GM23338 (cell line): ENCODE measurements around the gene PCDHGB3. TPM values are rescaled to one million over a fixed set of nuclear protein-coding genes. Genes with fewer than 3 reads are reported as not detected.

ENCODE experiments used
- ATAC-seq: fragments of 200-7000 bp; cut with Tn5 transposase; 3 replicates; pipeline ENCODE4 v1.9.1; 2020
- DNase-seq: peaks from one replicate; pipeline ENCODE4 v3.0.0-alpha.2; 2015; ENCODE audit warnings: low spot score
- H2AFZ ChIP-seq: fragments of 200-600 bp; sonication (generic); 2 replicates; pipeline ENCODE4 v1.8.0; 2016; ENCODE audit warnings: antibody characterized with exemption, mild to moderate bottlenecking, moderate library complexity
- H3F3A ChIP-seq: fragments of 200-600 bp; sonication (generic); replicated peaks from 2 replicates; pipeline ENCODE4 v1.8.0; 2017; ENCODE audit warnings: antibody characterized with exemption, mixed run types, low read depth
- H3K27ac ChIP-seq: fragments of 200-600 bp; sonication (generic); 2 replicates; pipeline ENCODE4 v1.6.1; 2016; ENCODE audit warnings: low read depth
- H3K27me3 ChIP-seq: fragments of 200-600 bp; sonication (generic); 2 replicates; pipeline ENCODE4 v1.8.0; 2016; ENCODE audit warnings: mild to moderate bottlenecking, mixed run types, moderate library complexity; ENCODE audit not compliant: insufficient read depth
- H3K36me3 ChIP-seq: fragments of 200-600 bp; sonication (generic); 2 replicates; pipeline ENCODE4 v1.8.0; 2016; ENCODE audit warnings: mild to moderate bottlenecking; ENCODE audit not compliant: insufficient read depth
- H3K4me1 ChIP-seq: fragments of 200-600 bp; sonication (generic); 2 replicates; pipeline ENCODE4 v1.8.0; 2016; ENCODE audit warnings: mild to moderate bottlenecking, moderate library complexity; ENCODE audit not compliant: insufficient read depth
- H3K4me2 ChIP-seq: fragments of 200-600 bp; sonication (generic); 2 replicates; pipeline ENCODE4 v1.7.1; 2017; ENCODE audit warnings: mixed run types
- H3K4me3 ChIP-seq: fragments of 200-600 bp; sonication (generic); 2 replicates; pipeline ENCODE4 v1.6.1; 2016; ENCODE audit warnings: mixed run types
- H3K79me2 ChIP-seq: fragments of 200-600 bp; sonication (generic); replicated peaks from 2 replicates; pipeline ENCODE4 v1.8.0; 2017; ENCODE audit warnings: mild to moderate bottlenecking; ENCODE audit not compliant: insufficient read depth
- H3K9me2 ChIP-seq: fragments of 200-600 bp; sonication (generic); 2 replicates; pipeline ENCODE4 v1.8.0; 2017; ENCODE audit not compliant: insufficient read depth
- H4K20me1 ChIP-seq: fragments of 200-600 bp; sonication (generic); replicated peaks from 2 replicates; pipeline ENCODE4 v1.8.0; 2017; ENCODE audit warnings: mild to moderate bottlenecking; ENCODE audit not compliant: insufficient read depth
- H3K27ac Mint-ChIP-seq: 2 replicates; pipeline ENCODE4 v1.8.0; 2020; ENCODE audit warnings: inconsistent platforms, mild to moderate bottlenecking, moderate library complexity, mixed read lengths
- H3K27me3 Mint-ChIP-seq: 3 replicates; pipeline ENCODE4 v1.8.0; 2022; ENCODE audit warnings: low read depth, mild to moderate bottlenecking, moderate library complexity, mixed read lengths, inconsistent platforms; ENCODE audit not compliant: insufficient read depth, poor library complexity
- H3K36me3 Mint-ChIP-seq: 3 replicates; pipeline ENCODE4 v1.8.0; 2021; ENCODE audit warnings: low read depth, mild to moderate bottlenecking, inconsistent platforms, moderate library complexity, mixed read lengths
- H3K4me1 Mint-ChIP-seq: 3 replicates; pipeline ENCODE4 v1.8.0; 2020; ENCODE audit warnings: mild to moderate bottlenecking, inconsistent platforms, mixed read lengths
- H3K4me3 Mint-ChIP-seq: 3 replicates; pipeline ENCODE4 v1.8.0; 2021; ENCODE audit warnings: moderate library complexity, mild to moderate bottlenecking, inconsistent platforms, mixed read lengths
- H3K9me3 Mint-ChIP-seq: 3 replicates; pipeline ENCODE4 v1.8.0; 2020; ENCODE audit warnings: moderate library complexity, mild to moderate bottlenecking, inconsistent platforms, mixed read lengths
- CREB1 ChIP-seq: fragments of 250-450 bp; sonication (Bioruptor Pico); IDR thresholded peaks from 2 replicates; pipeline ENCODE4 v1.5.0; 2020; ENCODE audit warnings: low read depth, mild to moderate bottlenecking, moderate library complexity
- EZH2 ChIP-seq: fragments of 200-600 bp; sonication (generic); IDR thresholded peaks from one replicate; pipeline ENCODE4 v1.8.0; 2017; ENCODE audit warnings: antibody characterized with exemption, mild to moderate bottlenecking, low read depth; ENCODE audit not compliant: unreplicated experiment
- EZH2phosphoT487 ChIP-seq: fragments of 200-600 bp; sonication (generic); IDR thresholded peaks from one replicate; pipeline ENCODE4 v1.8.1; 2018; ENCODE audit warnings: antibody characterized with exemption; ENCODE audit not compliant: unreplicated experiment
- JUNB ChIP-seq: IDR thresholded peaks from one replicate; pipeline ENCODE4 v1.6.1; 2016; ENCODE audit warnings: antibody characterized with exemption; ENCODE audit not compliant: unreplicated experiment
- NANOG ChIP-seq: IDR thresholded peaks from 2 replicates; pipeline ENCODE4 v1.6.1; 2016; ENCODE audit warnings: antibody characterized with exemption, borderline replicate concordance
- POLR2AphosphoS5 ChIP-seq: IDR thresholded peaks from 2 replicates; pipeline ENCODE4 v1.6.1; 2016; ENCODE audit warnings: antibody characterized with exemption, low read depth
- STAT1 ChIP-seq: IDR thresholded peaks from one replicate; pipeline ENCODE4 v1.6.1; 2016; ENCODE audit warnings: antibody characterized with exemption; ENCODE audit not compliant: unreplicated experiment
- ZNF114 ChIP-seq: fragments of 250-450 bp; sonication (Bioruptor Pico); IDR thresholded peaks from 2 replicates; pipeline ENCODE4 v1.5.0; 2020; ENCODE audit warnings: mild to moderate bottlenecking, moderate library complexity
- ZNF331 ChIP-seq: fragments of 250-450 bp; sonication (Bioruptor Pico); IDR thresholded peaks from 2 replicates; pipeline ENCODE4 v1.5.0; 2020; ENCODE audit warnings: low read depth, mild to moderate bottlenecking, moderate library complexity
- polyA plus RNA-seq: library from polyadenylated mRNA; unstranded; fragments of >200 nt; fragmentation: Nextera tagmentation; extraction: Ambion mirVana; gene quantifications from 2 replicates; pipeline ENCODE4 v1.2.1, GENCODE V29; 2016
- total RNA-seq: library from RNA; depleted of rRNA; stranded (reverse); fragments of >200 nt; shearing (Covaris generic); gene quantifications from 2 replicates; pipeline ENCODE4 v1.2.3, GENCODE V29; 2014
- TF ChIP-seq, protein P1 (sequence below), 2 experiments: fragments of 200-600 bp in 1 of 2; sonication (generic) in 1 of 2; conservative IDR thresholded peaks; 2 replicates each; pipeline versions ENCODE4 v1.5.1 to v1.6.1; 2016 to 2017; ENCODE audit warnings: antibody characterized with exemption in 2 of 2, low read depth in 2 of 2, mild to moderate bottlenecking in 2 of 2, moderate library complexity in 1 of 2
- TF ChIP-seq, protein P2 (sequence below): IDR thresholded peaks from one replicate; pipeline ENCODE4 v1.6.1; 2018; ENCODE audit warnings: antibody characterized with exemption; ENCODE audit not compliant: unreplicated experiment

The PCDHGB3 gene
- total and polyA plus RNA-seq, 2 experiments from 2014 or later = 0.24 to 5.8 TPM

DNA sequence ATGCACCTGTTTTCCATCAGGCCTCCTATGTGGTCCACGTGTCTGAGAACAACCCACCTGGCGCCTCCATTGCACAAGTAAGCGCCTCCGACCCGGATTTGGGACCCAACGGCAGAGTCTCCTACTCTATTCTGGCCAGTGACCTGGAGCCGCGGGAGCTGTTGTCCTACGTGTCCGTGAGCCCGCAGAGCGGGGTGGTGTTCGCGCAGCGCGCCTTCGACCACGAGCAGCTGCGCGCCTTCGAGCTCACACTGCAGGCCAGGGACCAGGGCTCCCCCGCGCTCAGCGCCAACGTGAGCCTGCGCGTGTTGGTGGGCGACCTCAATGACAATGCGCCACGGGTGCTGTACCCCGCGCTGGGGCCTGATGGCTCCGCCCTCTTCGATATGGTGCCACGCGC lies 18.5 kb upstream of the PCDHGB3 start:
- no peak overlapping the region for H3K27ac Mint-ChIP-seq
- no peak for TF ChIP-seq NANOG
- TF ChIP-seq ZNF331 (CRISPR knock-in tag) = no peak
- no peak for TF ChIP-seq STAT1
- no peak for TF ChIP-seq EZH2
- TF ChIP-seq, protein P1, sequence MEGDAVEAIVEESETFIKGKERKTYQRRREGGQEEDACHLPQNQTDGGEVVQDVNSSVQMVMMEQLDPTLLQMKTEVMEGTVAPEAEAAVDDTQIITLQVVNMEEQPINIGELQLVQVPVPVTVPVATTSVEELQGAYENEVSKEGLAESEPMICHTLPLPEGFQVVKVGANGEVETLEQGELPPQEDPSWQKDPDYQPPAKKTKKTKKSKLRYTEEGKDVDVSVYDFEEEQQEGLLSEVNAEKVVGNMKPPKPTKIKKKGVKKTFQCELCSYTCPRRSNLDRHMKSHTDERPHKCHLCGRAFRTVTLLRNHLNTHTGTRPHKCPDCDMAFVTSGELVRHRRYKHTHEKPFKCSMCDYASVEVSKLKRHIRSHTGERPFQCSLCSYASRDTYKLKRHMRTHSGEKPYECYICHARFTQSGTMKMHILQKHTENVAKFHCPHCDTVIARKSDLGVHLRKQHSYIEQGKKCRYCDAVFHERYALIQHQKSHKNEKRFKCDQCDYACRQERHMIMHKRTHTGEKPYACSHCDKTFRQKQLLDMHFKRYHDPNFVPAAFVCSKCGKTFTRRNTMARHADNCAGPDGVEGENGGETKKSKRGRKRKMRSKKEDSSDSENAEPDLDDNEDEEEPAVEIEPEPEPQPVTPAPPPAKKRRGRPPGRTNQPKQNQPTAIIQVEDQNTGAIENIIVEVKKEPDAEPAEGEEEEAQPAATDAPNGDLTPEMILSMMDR (conservative IDR thresholded peaks at IDR 0.05; ENCODE audit: low read depth in 2 of 2) = no peak
- no peak for TF ChIP-seq POLR2AphosphoS5
- no peak for TF ChIP-seq CREB1 (CRISPR knock-in tag)
- no peak for TF ChIP-seq ZNF114 (CRISPR knock-in tag)
- TF ChIP-seq, protein P2, sequence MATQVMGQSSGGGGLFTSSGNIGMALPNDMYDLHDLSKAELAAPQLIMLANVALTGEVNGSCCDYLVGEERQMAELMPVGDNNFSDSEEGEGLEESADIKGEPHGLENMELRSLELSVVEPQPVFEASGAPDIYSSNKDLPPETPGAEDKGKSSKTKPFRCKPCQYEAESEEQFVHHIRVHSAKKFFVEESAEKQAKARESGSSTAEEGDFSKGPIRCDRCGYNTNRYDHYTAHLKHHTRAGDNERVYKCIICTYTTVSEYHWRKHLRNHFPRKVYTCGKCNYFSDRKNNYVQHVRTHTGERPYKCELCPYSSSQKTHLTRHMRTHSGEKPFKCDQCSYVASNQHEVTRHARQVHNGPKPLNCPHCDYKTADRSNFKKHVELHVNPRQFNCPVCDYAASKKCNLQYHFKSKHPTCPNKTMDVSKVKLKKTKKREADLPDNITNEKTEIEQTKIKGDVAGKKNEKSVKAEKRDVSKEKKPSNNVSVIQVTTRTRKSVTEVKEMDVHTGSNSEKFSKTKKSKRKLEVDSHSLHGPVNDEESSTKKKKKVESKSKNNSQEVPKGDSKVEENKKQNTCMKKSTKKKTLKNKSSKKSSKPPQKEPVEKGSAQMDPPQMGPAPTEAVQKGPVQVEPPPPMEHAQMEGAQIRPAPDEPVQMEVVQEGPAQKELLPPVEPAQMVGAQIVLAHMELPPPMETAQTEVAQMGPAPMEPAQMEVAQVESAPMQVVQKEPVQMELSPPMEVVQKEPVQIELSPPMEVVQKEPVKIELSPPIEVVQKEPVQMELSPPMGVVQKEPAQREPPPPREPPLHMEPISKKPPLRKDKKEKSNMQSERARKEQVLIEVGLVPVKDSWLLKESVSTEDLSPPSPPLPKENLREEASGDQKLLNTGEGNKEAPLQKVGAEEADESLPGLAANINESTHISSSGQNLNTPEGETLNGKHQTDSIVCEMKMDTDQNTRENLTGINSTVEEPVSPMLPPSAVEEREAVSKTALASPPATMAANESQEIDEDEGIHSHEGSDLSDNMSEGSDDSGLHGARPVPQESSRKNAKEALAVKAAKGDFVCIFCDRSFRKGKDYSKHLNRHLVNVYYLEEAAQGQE = no peak
- no peak for TF ChIP-seq JUNB
- no peak for TF ChIP-seq EZH2phosphoT487
- H3K79me2 ChIP-seq = no peaks in the 10 kb centered on the region
- H3K4me3 Mint-ChIP-seq = no peak overlapping the region
- H3K27me3 ChIP-seq = no peaks in the 10 kb centered on the region
- peaks cover 60% of the 10 kb centered on the region for H3K36me3 Mint-ChIP-seq
- H3F3A ChIP-seq = 0 out of 2 replicates have a peak, but pooled peaks cover 3% of the 10 kb centered on the region
- H3K36me3 ChIP-seq = no peaks in the 10 kb centered on the region
- no peak for DNase-seq
- H3K27me3 Mint-ChIP-seq = peaks cover 9% of the 10 kb centered on the region
- peaks cover 2% of the 10 kb centered on the region; the same call in 2 of the 3 replicates for H3K4me1 Mint-ChIP-seq
- no peaks in the 10 kb centered on the region for H4K20me1 ChIP-seq
- H2AFZ ChIP-seq = no peak overlapping the region
- H3K27ac ChIP-seq = no peak overlapping the region
- no peaks in the 10 kb centered on the region for H3K9me2 ChIP-seq
- H3K9me3 Mint-ChIP-seq = peaks cover 67% of the 10 kb centered on the region
- H3K4me3 ChIP-seq = no peak overlapping the region
- H3K4me2 ChIP-seq = no peak overlapping the region
- ATAC-seq = no peak
- no peaks in the 10 kb centered on the region for H3K4me1 ChIP-seq

DNA sequence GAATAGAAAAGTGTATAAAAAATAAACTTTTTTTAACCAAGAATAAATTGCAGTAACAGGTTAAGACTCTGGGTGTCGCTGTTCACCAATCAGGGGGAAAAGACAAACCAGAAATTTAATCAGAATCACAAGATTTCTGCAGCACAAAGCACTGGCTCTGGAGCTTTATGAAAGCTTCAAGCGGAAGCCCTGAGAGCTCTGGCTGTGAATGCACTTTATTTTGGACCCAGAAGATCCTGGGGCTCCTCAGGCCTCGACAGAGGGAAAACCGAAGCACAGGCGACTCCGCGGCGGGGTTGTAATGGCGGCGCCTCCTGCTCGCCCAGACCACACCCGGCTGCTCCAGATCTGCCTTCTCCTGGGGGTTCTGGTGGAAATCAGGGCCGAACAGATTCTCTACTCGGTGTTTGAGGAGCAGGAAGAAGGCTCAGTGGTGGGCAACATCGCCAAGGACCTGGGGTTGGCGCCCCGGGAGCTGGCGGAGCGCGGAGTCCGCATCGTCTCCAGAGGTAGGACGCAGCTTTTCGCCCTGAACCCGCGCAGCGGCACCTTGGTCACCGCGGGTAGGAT lies 15.1 kb upstream of the PCDHGB3 start, which contains the start of gene PCDHGA4:
Gene PCDHGA4, plus strand, starts transcription at position 122 of the 570 bp plus-strand sequence. Its CDS starts 87 bp downstream, at position 209.
- H3K4me1 Mint-ChIP-seq = peaks cover 5% of the 10 kb centered on the region
- no peak for ATAC-seq
- H3K9me2 ChIP-seq = no peaks in the 10 kb centered on the region
- TF ChIP-seq, protein P1 (conservative IDR thresholded peaks at IDR 0.05; ENCODE audit: low read depth in 2 of 2) = peak; percentile 53 to 81
- no peak for TF ChIP-seq STAT1
- H3K27ac Mint-ChIP-seq = no peak within 1 kb of the TSS
- peaks cover 61% of the 10 kb centered on the region for H3K36me3 Mint-ChIP-seq
- peaks cover 62% of the 10 kb centered on the region for H3K9me3 Mint-ChIP-seq
- H4K20me1 ChIP-seq = no peaks in the 10 kb centered on the region
- no peak within 1 kb of the TSS for H3K4me3 Mint-ChIP-seq
- no peaks in the 10 kb centered on the region for H3K4me1 ChIP-seq
- no peak within 1 kb of the TSS for H3K4me2 ChIP-seq
- H3K27me3 ChIP-seq = no peaks in the 10 kb centered on the region
- H3K4me3 ChIP-seq = no peak within 1 kb of the TSS
- no peak within 1 kb of the TSS for H2AFZ ChIP-seq
- DNase-seq = peak; percentile 44
- 0 out of 2 replicates have a peak, but pooled peaks cover 3% of the 10 kb centered on the region for H3F3A ChIP-seq
- H3K36me3 ChIP-seq = no peaks in the 10 kb centered on the region
- H3K79me2 ChIP-seq = no peaks in the 10 kb centered on the region
- H3K27ac ChIP-seq = no peak within 1 kb of the TSS
- H3K27me3 Mint-ChIP-seq = peaks cover 5% of the 10 kb centered on the region
